Liver (tissue), 9 donors: ENCODE results near the gene EPHB6. TPM values are rescaled to one million over a fixed set of nuclear protein-coding genes. Genes with fewer than 3 reads are reported as not detected.

Source experiments
- DNase-seq: peaks from one replicate; pipeline ENCODE4 v3.0.0-alpha.2; 2017; ENCODE audit warnings: low spot score
- H3K27ac ChIP-seq, 2 donors: one replicate each; pipeline ENCODE4 v1.7.0; 2013; ENCODE audit warnings: inconsistent platforms in 2 of 2, low read length in 2 of 2, control low read depth in 1 of 2, low read depth in 1 of 2, mild to moderate bottlenecking in 1 of 2
- H3K27me3 ChIP-seq, 4 donors: one replicate each; pipeline versions ENCODE4 v1.6.1 to v1.7.0; 2013; ENCODE audit warnings: low read length in 3 of 4, inconsistent platforms in 1 of 4, mild to moderate bottlenecking in 1 of 4, moderate library complexity in 1 of 4; ENCODE audit not compliant: control insufficient read depth in 4 of 4, insufficient read depth in 4 of 4
- H3K36me3 ChIP-seq, 4 donors: one replicate each; pipeline versions ENCODE4 v1.6.1 to v1.7.0; 2013; ENCODE audit warnings: low read length in 3 of 4, mild to moderate bottlenecking in 3 of 4, low read depth in 1 of 4, moderate library complexity in 1 of 4; ENCODE audit not compliant: control insufficient read depth in 4 of 4, insufficient read depth in 3 of 4
- H3K4me1 ChIP-seq, 4 donors: one replicate each; pipeline versions ENCODE4 v1.6.1 to v1.7.0; 2013; ENCODE audit warnings: low read length in 3 of 4, mild to moderate bottlenecking in 3 of 4, moderate library complexity in 1 of 4; ENCODE audit not compliant: control insufficient read depth in 4 of 4, insufficient read depth in 4 of 4
- H3K4me3 ChIP-seq, 3 donors: one replicate each; pipeline versions ENCODE4 v1.6.1 to v1.7.0; 2013; ENCODE audit warnings: low read length in 3 of 3, control low read depth in 1 of 3, low read depth in 1 of 3, mild to moderate bottlenecking in 1 of 3
- H3K9ac ChIP-seq, 2 donors: one replicate each; pipeline ENCODE4 v1.7.0; 2013; ENCODE audit warnings: low read length in 2 of 2, mild to moderate bottlenecking in 2 of 2, moderate library complexity in 2 of 2, control low read depth in 1 of 2, low read depth in 1 of 2
- H3K9me3 ChIP-seq, 4 donors: one replicate each; pipeline versions ENCODE4 v1.6.1 to v1.7.0; 2013; ENCODE audit warnings: low read length in 3 of 4; ENCODE audit not compliant: control insufficient read depth in 4 of 4
- ATF3 ChIP-seq: IDR thresholded peaks from 2 replicates; pipeline ENCODE4 v1.6.1; 2016; ENCODE audit warnings: antibody characterized with exemption
- FOXA1 ChIP-seq: IDR thresholded peaks from 2 replicates; pipeline ENCODE4 v1.6.1; 2016; ENCODE audit warnings: antibody characterized with exemption
- HNF4G ChIP-seq: IDR thresholded peaks from 2 replicates; pipeline ENCODE4 v1.6.1; 2016; ENCODE audit warnings: antibody characterized with exemption
- NR2F2 ChIP-seq: IDR thresholded peaks from 2 replicates; pipeline ENCODE4 v1.6.1; 2016; ENCODE audit warnings: antibody characterized with exemption
- REST ChIP-seq: IDR thresholded peaks from 2 replicates; pipeline ENCODE4 v1.6.1; 2016; ENCODE audit warnings: antibody characterized with exemption, mild to moderate bottlenecking
- SP1 ChIP-seq: IDR thresholded peaks from 2 replicates; pipeline ENCODE4 v1.6.1; 2018; ENCODE audit warnings: antibody characterized with exemption, mild to moderate bottlenecking
- YY1 ChIP-seq: IDR thresholded peaks from 2 replicates; pipeline ENCODE4 v1.6.1; 2016; ENCODE audit warnings: antibody characterized with exemption, mild to moderate bottlenecking
- ZBTB33 ChIP-seq: IDR thresholded peaks from 2 replicates; pipeline ENCODE4 v1.6.1; 2016; ENCODE audit warnings: antibody characterized with exemption
- WGBS: extraction: QIAGEN DNeasy Blood & Tissue Kit; methylation state at CpG from one replicate; pipeline ENCODE4 v1.1.7; 2013; 5-methylcytosine and 5-hydroxymethylcytosine counted together
- polyA plus RNA-seq, 2 donors: library from polyadenylated mRNA; stranded (reverse) in 1 of 2; unstranded in 1 of 2; fragments of 200-250 nt in 1 of 2; fragments of >200 nt in 1 of 2; fragmentation: Nextera tagmentation in 1 of 2; extraction: Ambion mirVana in 1 of 2; gene quantifications; one replicate each; pipeline versions ENCODE4 v1.2.1 to v1.2.3, GENCODE V29; 2013 to 2015
- total RNA-seq, 2 donors: library from RNA; depleted of rRNA; stranded (reverse); fragments of >200 nt; gene quantifications; one replicate each; pipeline ENCODE4 v1.2.3, GENCODE V29; 2014
- donor health status: healthy.
- donor health status: healthy.
- donor health status: healthy.
- donor health status: healthy.
- donor health status: healthy.

Gene EPHB6
- total and polyA plus RNA-seq, 4 donors = 1.2 to 4.3 (median 2.0) TPM

DNA sequence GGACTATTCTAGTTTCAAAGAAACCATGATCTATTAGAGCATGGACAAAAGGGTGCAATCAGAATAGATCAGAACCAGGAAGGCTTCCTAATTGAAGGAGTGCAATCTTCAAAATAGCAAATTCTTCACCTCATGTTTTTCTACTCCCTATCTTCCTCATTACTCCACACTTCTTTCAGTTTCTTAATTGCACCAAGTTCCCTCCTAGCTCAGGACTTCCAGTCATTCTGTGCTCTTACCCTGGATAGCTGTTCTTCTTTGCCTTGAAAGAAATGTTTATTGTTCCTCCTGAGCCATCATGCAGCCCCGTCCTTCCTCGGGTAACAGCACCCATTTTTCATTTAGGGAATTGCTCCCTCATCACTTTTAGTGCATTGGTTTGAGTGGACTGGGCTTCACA lies 55.6 kb downstream of the EPHB6 start:
- Histone ChIP-seq H3K27ac (no peak overlapping the region), H3K4me3 (no peak overlapping the region), H3K9ac (no peak overlapping the region), H3K9me3 (no peaks in the 10 kb centered on the region), H3K4me1 (no peaks in the 10 kb centered on the region), H3K36me3 (no peaks in the 10 kb centered on the region), H3K27me3 (peaks cover 0 to 3% (median 0%) of the 10 kb centered on the region in 4 donors)
- 74% methylated on average over 2 of the region's 2 CpGs for WGBS
- TF ChIP-seq NR2F2 = no peak
- no peak for TF ChIP-seq YY1
- TF ChIP-seq ZBTB33 = no peak
- TF ChIP-seq SP1 = no peak
- no peak for TF ChIP-seq ATF3
- TF ChIP-seq HNF4G = no peak
- no peak for TF ChIP-seq REST
- DNase-seq = no peak

DNA sequence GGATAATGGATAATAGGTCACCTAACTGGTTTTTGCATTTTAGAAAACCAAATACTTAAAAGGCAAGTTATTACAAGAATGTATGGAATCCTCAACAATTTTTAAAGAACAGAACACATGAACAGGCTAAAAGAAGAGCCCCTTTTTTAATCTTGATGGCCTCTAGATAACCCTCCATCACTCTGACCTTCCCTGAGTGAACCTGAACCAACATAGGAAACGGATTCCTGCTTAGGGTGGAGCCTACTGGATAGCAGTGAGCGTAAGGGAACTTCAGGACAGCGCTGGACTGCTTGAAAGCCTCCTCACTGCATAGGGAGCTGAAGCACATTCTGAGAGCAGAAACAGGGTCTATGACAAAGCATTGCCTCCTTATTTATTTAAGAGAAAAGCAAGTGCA lies 58.2 kb downstream of the EPHB6 start:
- no peak for TF ChIP-seq FOXA1
- no peak for DNase-seq
- H3K9ac ChIP-seq = no peak overlapping the region
- H3K36me3 ChIP-seq = no peaks in the 10 kb centered on the region
- peaks cover 0 to 3% (median 0%) of the 10 kb centered on the region in 4 donors for H3K27me3 ChIP-seq
- no peak overlapping the region for H3K27ac ChIP-seq
- 52% methylated on average over 3 of the region's 3 CpGs for WGBS
- no peaks in the 10 kb centered on the region for H3K9me3 ChIP-seq
- H3K4me1 ChIP-seq = no peaks in the 10 kb centered on the region
- no peak overlapping the region for H3K4me3 ChIP-seq

GRCh38 chr7:142913566-142913965 lies 58.7 kb downstream of the EPHB6 start:
- 79% methylated on average over 2 of the region's 2 CpGs for WGBS
- H3K4me3 ChIP-seq = no peak overlapping the region
- no peaks in the 10 kb centered on the region for H3K36me3 ChIP-seq
- H3K9ac ChIP-seq = no peak overlapping the region
- no peak overlapping the region for H3K27ac ChIP-seq
- no peaks in the 10 kb centered on the region for H3K4me1 ChIP-seq
- DNase-seq = no peak
- H3K27me3 ChIP-seq = peaks cover 0 to 3% (median 0%) of the 10 kb centered on the region in 4 donors
- no peaks in the 10 kb centered on the region for H3K9me3 ChIP-seq
- TF ChIP-seq YY1 (no peak), REST (no peak)
